Suprapubic skin (tissue), 4 donors: Measurements from ENCODE around the gene ALDH7A1. TPM values are rescaled to one million over a fixed set of nuclear protein-coding genes. Genes with fewer than 3 reads are reported as not detected.
"Not testable (repeated sequence)": the region's sequence is repeated elsewhere in the genome, so short reads cannot be mapped to it uniquely, and the experiment has no call there.

ENCODE experiments used
- DNase-seq, 2 donors: peaks; one replicate each; pipeline ENCODE4 v3.0.0-alpha.2; 2019; ENCODE audit warnings: low spot score in 2 of 2
- H3K27ac ChIP-seq: fragments of 200-600 bp; sonication (generic); one replicate; pipeline ENCODE4 v1.5.1; 2019
- H3K27me3 ChIP-seq: fragments of 200-600 bp; sonication (generic); one replicate; pipeline ENCODE4 v1.5.1; 2019
- H3K36me3 ChIP-seq: fragments of 200-600 bp; sonication (generic); one replicate; pipeline ENCODE4 v1.5.1; 2019
- H3K4me1 ChIP-seq: fragments of 200-600 bp; sonication (generic); one replicate; pipeline ENCODE4 v1.5.1; 2019
- H3K4me3 ChIP-seq: fragments of 200-600 bp; sonication (generic); one replicate; pipeline ENCODE4 v1.5.1; 2019; ENCODE audit warnings: mild to moderate bottlenecking
- H3K9me3 ChIP-seq: fragments of 200-600 bp; sonication (generic); one replicate; pipeline ENCODE4 v1.5.1; 2019
- CTCF ChIP-seq, 2 donors: fragments of 200-600 bp in 1 of 2; fragments of 450-650 bp in 1 of 2; sonication (generic) in 1 of 2; IDR thresholded peaks; one replicate each; pipeline ENCODE4 v1.5.1; 2016 to 2019; ENCODE audit warnings: antibody characterized with exemption in 2 of 2, mild to moderate bottlenecking in 1 of 2, moderate library complexity in 1 of 2
- EP300 ChIP-seq: sonication (generic); formaldehyde crosslinking; IDR thresholded peaks from one replicate; pipeline ENCODE4 v1.6.1; 2017; ENCODE audit warnings: antibody characterized with exemption
- POLR2A ChIP-seq, 2 donors: fragments of 450-650 bp; IDR thresholded peaks; one replicate each; pipeline ENCODE4 v1.6.1; 2017; ENCODE audit warnings: antibody characterized with exemption in 2 of 2, mild to moderate bottlenecking in 2 of 2, moderate library complexity in 2 of 2
- POLR2AphosphoS5 ChIP-seq, 3 donors: sonication (generic); formaldehyde crosslinking; IDR thresholded peaks; one replicate each; pipeline ENCODE4 v1.6.1; 2017; ENCODE audit warnings: antibody characterized with exemption in 3 of 3
- WGBS: methylation state at CpG from one replicate; pipeline ENCODE4 v1.1.5; 2018; 5-methylcytosine and 5-hydroxymethylcytosine counted together
- total RNA-seq, 4 donors: library from RNA; depleted of rRNA; stranded (reverse); fragments of >200 nt; gene quantifications; one replicate each; pipeline ENCODE4 v1.1.0, GENCODE V29; 2016

The ALDH7A1 gene
- total RNA-seq, 4 donors from 2014 or later: 28.5 to 71.2 (median 43.5) TPM

GRCh38 chr5:126633552-126633951 lies 38.5 kb upstream of the ALDH7A1 start:
- H3K27ac ChIP-seq: no peak overlapping the region
- no peak for DNase-seq
- WGBS: 95% methylated on average over 4 of the region's 4 CpGs
- no peaks in the 10 kb centered on the region for H3K27me3 ChIP-seq
- H3K9me3 ChIP-seq: no peaks in the 10 kb centered on the region
- no peaks in the 10 kb centered on the region for H3K4me1 ChIP-seq
- no peaks in the 10 kb centered on the region for H3K36me3 ChIP-seq
- no peak for TF ChIP-seq POLR2AphosphoS5 (IDR thresholded peaks at IDR 0.05)
- H3K4me3 ChIP-seq: no peak overlapping the region

GRCh38 chr5:126631920-126632319 lies 36.9 kb upstream of the ALDH7A1 start:
- no peaks in the 10 kb centered on the region for H3K9me3 ChIP-seq
- WGBS: 87% methylated on average over 3 of the region's 3 CpGs
- TF ChIP-seq POLR2AphosphoS5 (IDR thresholded peaks at IDR 0.05): no peak
- no peak for TF ChIP-seq CTCF (IDR thresholded peaks at IDR 0.05)
- no peak for TF ChIP-seq EP300

GRCh38 chr5:126628102-126628501 lies 33.1 kb upstream of the ALDH7A1 start:
- TF ChIP-seq POLR2A (IDR thresholded peaks at IDR 0.05) (no peak), POLR2AphosphoS5 (IDR thresholded peaks at IDR 0.05) (no peak), CTCF (IDR thresholded peaks at IDR 0.05) (no peak), EP300 (no peak)
- no peak for DNase-seq
- H3K36me3 ChIP-seq: peaks cover 29% of the 10 kb centered on the region
- no peaks in the 10 kb centered on the region for H3K9me3 ChIP-seq
- no peak overlapping the region for H3K27ac ChIP-seq
- WGBS: 98% methylated on average over 11 of the region's 11 CpGs
- no peak overlapping the region for H3K4me3 ChIP-seq
- H3K27me3 ChIP-seq: no peaks in the 10 kb centered on the region
- peaks cover 5% of the 10 kb centered on the region for H3K4me1 ChIP-seq

More at GRCh38 chr5:126631920-126632319, 36.9 kb upstream of the ALDH7A1 start:
- no peak overlapping the region for H3K27ac ChIP-seq
- no peak for DNase-seq
- H3K4me3 ChIP-seq: no peak overlapping the region
- H3K4me1 ChIP-seq: no peaks in the 10 kb centered on the region
- no peaks in the 10 kb centered on the region for H3K27me3 ChIP-seq
- H3K36me3 ChIP-seq: peaks cover 4% of the 10 kb centered on the region

GRCh38 chr5:126624534-126624933 lies 29.5 kb upstream of the ALDH7A1 start:
- no peak for DNase-seq
- H3K27me3 ChIP-seq: no peaks in the 10 kb centered on the region
- no peak overlapping the region for H3K4me3 ChIP-seq
- WGBS: 50% methylated on average over 4 of the region's 4 CpGs
- no peaks in the 10 kb centered on the region for H3K9me3 ChIP-seq
- no peak for TF ChIP-seq CTCF (IDR thresholded peaks at IDR 0.05)
- TF ChIP-seq POLR2A (IDR thresholded peaks at IDR 0.05): no peak
- TF ChIP-seq POLR2AphosphoS5 (IDR thresholded peaks at IDR 0.05): no peak
- no peak for TF ChIP-seq EP300
- H3K36me3 ChIP-seq: peaks cover 48% of the 10 kb centered on the region
- peaks cover 5% of the 10 kb centered on the region for H3K4me1 ChIP-seq
- no peak overlapping the region for H3K27ac ChIP-seq

- peaks cover 48% of the 10 kb centered on the region for H3K36me3 ChIP-seq
- no peak overlapping the region for H3K4me3 ChIP-seq
- DNase-seq: no peak
- TF ChIP-seq POLR2A (IDR thresholded peaks at IDR 0.05) (no peak), EP300 (no peak), POLR2AphosphoS5 (IDR thresholded peaks at IDR 0.05) (no peak), CTCF (IDR thresholded peaks at IDR 0.05) (no peak)
- WGBS: 97% methylated on average over 2 of the region's 2 CpGs
- H3K27me3 ChIP-seq: no peaks in the 10 kb centered on the region
- no peaks in the 10 kb centered on the region for H3K9me3 ChIP-seq
- H3K27ac ChIP-seq: no peak overlapping the region
- peaks cover 5% of the 10 kb centered on the region for H3K4me1 ChIP-seq
Observed at GRCh38 chr5:126619781-126620180, 24.8 kb upstream of the ALDH7A1 start.

GRCh38 chr5:126617603-126618002 lies 22.6 kb upstream of the ALDH7A1 start:
- not testable (repeated sequence) for H3K27ac ChIP-seq, H3K27me3 ChIP-seq, DNase-seq, H3K4me1 ChIP-seq, H3K9me3 ChIP-seq, H3K4me3 ChIP-seq
- H3K36me3 ChIP-seq: peaks cover 42% of the 10 kb centered on the region
- 94% methylated on average over 8 of the region's 8 CpGs for WGBS
